H9 (cell line): ENCODE measurements around the gene TNXB. TPM values are rescaled to one million over a fixed set of nuclear protein-coding genes. Genes with fewer than 3 reads are reported as not detected.

Source experiments
- DNase-seq: peaks from one replicate; pipeline ENCODE4 v3.0.0-alpha.2; 2017
- H2AFZ ChIP-seq: one replicate; pipeline ENCODE4 v1.6.1; 2013; ENCODE audit warnings: mild to moderate bottlenecking, low read length, control low read depth, moderate library complexity
- H2AK5ac ChIP-seq: 2 replicates; pipeline ENCODE4 v1.6.1; 2013; ENCODE audit warnings: low read length, control low read depth, mixed read lengths; ENCODE audit not compliant: insufficient read length
- H2BK120ac ChIP-seq: one replicate; pipeline ENCODE4 v1.6.1; 2013; ENCODE audit warnings: low read depth, mild to moderate bottlenecking, low read length, control low read depth, inconsistent platforms; ENCODE audit not compliant: poor library complexity, severe bottlenecking
- H2BK12ac ChIP-seq: 2 replicates; pipeline ENCODE4 v1.6.1; 2013; ENCODE audit warnings: low read length, control low read depth, mixed read lengths, low read depth; ENCODE audit not compliant: insufficient read length
- H2BK15ac ChIP-seq: 2 replicates; pipeline ENCODE4 v1.6.1; 2013; ENCODE audit warnings: low read depth, low read length, control low read depth
- H2BK20ac ChIP-seq: one replicate; pipeline ENCODE4 v1.6.1; 2013; ENCODE audit warnings: low read depth, mild to moderate bottlenecking, low read length, control low read depth, inconsistent platforms; ENCODE audit not compliant: poor library complexity, severe bottlenecking
- H2BK5ac ChIP-seq: 2 replicates; pipeline ENCODE4 v1.6.1; 2013; ENCODE audit warnings: low read length, control low read depth, mixed read lengths; ENCODE audit not compliant: insufficient read length
- H3K14ac ChIP-seq: 2 replicates; pipeline ENCODE4 v1.6.1; 2013; ENCODE audit warnings: low read length, control low read depth; ENCODE audit not compliant: insufficient read depth
- H3K18ac ChIP-seq: 2 replicates; pipeline ENCODE4 v1.6.1; 2013; ENCODE audit warnings: low read depth, mild to moderate bottlenecking, mixed read lengths, low read length, control low read depth; ENCODE audit not compliant: insufficient read length
- H3K23ac ChIP-seq: 2 replicates; pipeline ENCODE4 v1.6.1; 2013; ENCODE audit warnings: low read length, control low read depth, mixed read lengths, low read depth; ENCODE audit not compliant: insufficient read length
- H3K23me2 ChIP-seq: 2 replicates; pipeline ENCODE4 v1.6.1; 2013; ENCODE audit warnings: low read depth, mild to moderate bottlenecking, mixed read lengths, low read length, control low read depth; ENCODE audit not compliant: insufficient read length, poor library complexity, severe bottlenecking
- H3K27ac ChIP-seq: 2 replicates; pipeline ENCODE4 v1.5.1; 2013; ENCODE audit warnings: low read length, control low read depth, mixed read lengths, low read depth; ENCODE audit not compliant: insufficient read length
- H3K27me3 ChIP-seq: 2 replicates; pipeline ENCODE4 v1.6.1; 2013; ENCODE audit warnings: low read length, control low read depth, inconsistent platforms; ENCODE audit not compliant: insufficient read depth
- H3K4ac ChIP-seq: 2 replicates; pipeline ENCODE4 v1.6.1; 2013; ENCODE audit warnings: low read depth, mild to moderate bottlenecking, control low read depth, inconsistent platforms, low read length, moderate library complexity
- H3K4me1 ChIP-seq: 2 replicates; pipeline ENCODE4 v1.6.1; 2013; ENCODE audit warnings: low read length, control low read depth, inconsistent platforms; ENCODE audit not compliant: insufficient read depth
- H3K4me2 ChIP-seq: 2 replicates; pipeline ENCODE4 v1.6.1; 2013; ENCODE audit warnings: low read length, control low read depth, mixed read lengths; ENCODE audit not compliant: insufficient read length, insufficient read depth
- H3K56ac ChIP-seq: 2 replicates; pipeline ENCODE4 v1.6.1; 2013; ENCODE audit warnings: low read depth, mild to moderate bottlenecking, mixed read lengths, low read length, control low read depth; ENCODE audit not compliant: insufficient read length
- H3K79me1 ChIP-seq: 2 replicates; pipeline ENCODE4 v1.6.1; 2013; ENCODE audit warnings: low read depth, mild to moderate bottlenecking, moderate library complexity, low read length, control low read depth, inconsistent platforms; ENCODE audit not compliant: insufficient read depth, poor library complexity, severe bottlenecking
- H3K79me2 ChIP-seq: 2 replicates; pipeline ENCODE4 v1.6.1; 2013; ENCODE audit warnings: low read length, control low read depth, inconsistent platforms; ENCODE audit not compliant: insufficient read depth
- H3K9ac ChIP-seq: 2 replicates; pipeline ENCODE4 v1.6.1; 2013; ENCODE audit warnings: low read length, control low read depth, mixed read lengths; ENCODE audit not compliant: insufficient read length; ENCODE audit errors: extremely low read depth
- H3K9me3 ChIP-seq: one replicate; pipeline ENCODE4 v1.6.1; 2013; ENCODE audit warnings: low read depth, low read length, inconsistent platforms; ENCODE audit not compliant: control insufficient read depth
- H3T11ph ChIP-seq: one replicate; pipeline ENCODE4 v1.6.1; 2013; ENCODE audit warnings: mild to moderate bottlenecking, low read length, control low read depth, inconsistent platforms
- H4K20me1 ChIP-seq: one replicate; pipeline ENCODE4 v1.6.1; 2013; ENCODE audit not compliant: control insufficient read depth, insufficient read length, insufficient read depth
- H4K5ac ChIP-seq: 2 replicates; pipeline ENCODE4 v1.6.1; 2013; ENCODE audit warnings: low read depth, mild to moderate bottlenecking, mixed read lengths, low read length, control low read depth; ENCODE audit not compliant: insufficient read length
- H4K8ac ChIP-seq: replicated peaks from 2 replicates; pipeline ENCODE4 v1.6.1; 2013; ENCODE audit warnings: low read length, control low read depth, mixed read lengths, low read depth; ENCODE audit not compliant: insufficient read length
- H4K91ac ChIP-seq: 2 replicates; pipeline ENCODE4 v1.6.1; 2013; ENCODE audit warnings: low read depth, mild to moderate bottlenecking, moderate library complexity, mixed read lengths, low read length, control low read depth; ENCODE audit not compliant: insufficient read length
- H3K27ac Mint-ChIP-seq, 3 experiments: 2 replicates in 2 of 3; 3 replicates in 1 of 3; pipeline ENCODE4 v1.8.0; 2020 to 2021; ENCODE audit warnings: mixed read lengths in 3 of 3, mild to moderate bottlenecking in 1 of 3, moderate library complexity in 1 of 3
- H3K27me3 Mint-ChIP-seq: 2 replicates; pipeline ENCODE4 v1.8.0; 2021; ENCODE audit warnings: low read depth, mild to moderate bottlenecking, moderate library complexity, mixed read lengths
- H3K36me3 Mint-ChIP-seq, 3 experiments: 2 replicates in 2 of 3; 3 replicates in 1 of 3; pipeline ENCODE4 v1.8.0; 2020 to 2021; ENCODE audit warnings: low read depth in 3 of 3, mixed read lengths in 3 of 3; ENCODE audit not compliant: insufficient read depth in 1 of 3
- H3K4me1 Mint-ChIP-seq, 2 experiments: 2 replicates each; pipeline ENCODE4 v1.8.0; 2020; ENCODE audit warnings: mixed read lengths in 2 of 2
- H3K4me3 Mint-ChIP-seq, 2 experiments: 2 replicates in 1 of 2; 3 replicates in 1 of 2; pipeline ENCODE4 v1.8.0; 2020 to 2021; ENCODE audit warnings: mild to moderate bottlenecking in 2 of 2, mixed read lengths in 2 of 2, moderate library complexity in 1 of 2
- H3K9me3 Mint-ChIP-seq, 2 experiments: 2 replicates in 1 of 2; 3 replicates in 1 of 2; pipeline ENCODE4 v1.8.0; 2020; ENCODE audit warnings: mild to moderate bottlenecking in 2 of 2, mixed read lengths in 2 of 2, moderate library complexity in 1 of 2
- CTCF ChIP-seq: fragments of 200-600 bp; sonication (generic); conservative IDR thresholded peaks from 3 replicates; pipeline ENCODE4 v1.8.0; 2021; ENCODE audit warnings: antibody characterized with exemption, mild to moderate bottlenecking
- WGBS: extraction: QIAGEN DNeasy Blood & Tissue Kit; methylation state at CpG from one replicate; pipeline ENCODE4 v1.1.7; 2013; ENCODE audit warnings: missing lambda C conversion rate, low lambda C conversion rate, mixed read lengths; ENCODE audit not compliant: insufficient read length; ENCODE audit errors: extremely low coverage; 5-methylcytosine and 5-hydroxymethylcytosine counted together
- total RNA-seq: library from RNA; stranded (reverse); gene quantifications from 2 replicates; pipeline ENCODE4 v1.2.1, GENCODE V29; 2021

TNXB gene
- total RNA-seq, 1 experiment from 2014 or later = 5.0 TPM

GRCh38 chr6:32128751-32129296 is 19.7 kb upstream of the TNXB start:
- no peak overlapping the region for H2BK20ac ChIP-seq
- H3K79me2 ChIP-seq = no peaks in the 10 kb centered on the region
- H3K9ac ChIP-seq = no peak overlapping the region
- TF ChIP-seq CTCF = no peak
- no peak overlapping the region for H3K14ac ChIP-seq
- Mint-ChIP-seq H3K9me3 (no peaks in the 10 kb centered on the region), H3K36me3 (peaks cover 8 to 23% (median 17%) of the 10 kb centered on the region in 3 experiments; a peak in 6 of 7 replicates), H3K4me3 (peak overlapping the region; percentile 99), H3K4me1 (peaks cover 22 to 35% of the 10 kb centered on the region in 2 experiments), H3K27ac (peak overlapping the region; percentile 88 to 100 (median 99); a peak in 4 of 7 replicates), H3K27me3 (no peaks in the 10 kb centered on the region; the same call in 1 of the 2 replicates)
- no peak overlapping the region for H3K4ac ChIP-seq
- WGBS = no CpG with 5 or more reads among the region's 13 CpGs
- H2BK15ac ChIP-seq = no peak overlapping the region
- H2AFZ ChIP-seq = no peak overlapping the region
- H4K20me1 ChIP-seq = no peaks in the 10 kb centered on the region
- no peak for DNase-seq
- H2BK5ac ChIP-seq = no peak overlapping the region
- H4K5ac ChIP-seq = no peak overlapping the region
- H3K27ac ChIP-seq = no peak overlapping the region
- H3K9me3 ChIP-seq = no peaks in the 10 kb centered on the region
- H3K27me3 ChIP-seq = no peaks in the 10 kb centered on the region
- no peak overlapping the region for H3K4me2 ChIP-seq
- H4K8ac ChIP-seq = no peak overlapping the region
- no peak overlapping the region for H2AK5ac ChIP-seq
- H3T11ph ChIP-seq = no peak overlapping the region
- no peaks in the 10 kb centered on the region for H3K79me1 ChIP-seq
- H3K18ac ChIP-seq = no peak overlapping the region
- H2BK120ac ChIP-seq = no peak overlapping the region
- no peak overlapping the region for H3K23ac ChIP-seq
- H3K23me2 ChIP-seq = peaks cover 3% of the 10 kb centered on the region
- H3K4me1 ChIP-seq = no peaks in the 10 kb centered on the region
- no peak overlapping the region for H4K91ac ChIP-seq
- H3K56ac ChIP-seq = no peak overlapping the region
- no peak overlapping the region for H2BK12ac ChIP-seq
